Glutamatergic neuron (in vitro differentiated cells): ENCODE data around the gene CBX6. TPM values are rescaled to one million over a fixed set of nuclear protein-coding genes. Genes with fewer than 3 reads are reported as not detected.
"Not testable (repeated sequence)": the region's sequence is repeated elsewhere in the genome, so short reads cannot be mapped to it uniquely, and the experiment has no call there.

Experiments
- DNase-seq: peaks from one replicate; pipeline ENCODE4 v3.0.0; 2022
- H3K27ac Mint-ChIP-seq: one replicate; pipeline ENCODE4 v1.8.0; 2020; ENCODE audit warnings: mild to moderate bottlenecking, mixed read lengths, inconsistent platforms; ENCODE audit not compliant: unreplicated experiment
- H3K27me3 Mint-ChIP-seq: one replicate; pipeline ENCODE4 v1.8.0; 2020; ENCODE audit warnings: mild to moderate bottlenecking, moderate library complexity, mixed read lengths, inconsistent platforms; ENCODE audit not compliant: unreplicated experiment
- H3K36me3 Mint-ChIP-seq: one replicate; pipeline ENCODE4 v1.8.0; 2020; ENCODE audit warnings: mild to moderate bottlenecking, mixed read lengths, inconsistent platforms; ENCODE audit not compliant: unreplicated experiment
- H3K4me1 Mint-ChIP-seq: one replicate; pipeline ENCODE4 v1.8.0; 2020; ENCODE audit warnings: mild to moderate bottlenecking, low read depth, mixed read lengths, inconsistent platforms; ENCODE audit not compliant: unreplicated experiment
- H3K4me3 Mint-ChIP-seq: one replicate; pipeline ENCODE4 v1.8.0; 2020; ENCODE audit warnings: mild to moderate bottlenecking, mixed read lengths, inconsistent platforms; ENCODE audit not compliant: unreplicated experiment
- H3K9me3 Mint-ChIP-seq: one replicate; pipeline ENCODE4 v1.8.0; 2020; ENCODE audit warnings: mild to moderate bottlenecking, moderate library complexity, mixed read lengths, inconsistent platforms; ENCODE audit not compliant: unreplicated experiment
- total RNA-seq: library from RNA; stranded (reverse); fragmentation: NEBNext Ultra II Directional; extraction: Animal tissue kit (Norgen Biotek cat#: 25700); gene quantifications from one replicate; pipeline ENCODE4 v1.2.1, GENCODE V29; 2021; ENCODE audit not compliant: unreplicated experiment
- TF ChIP-seq, protein P1 (sequence below): fragments of 200-600 bp; sonication (generic); IDR thresholded peaks from one replicate; pipeline ENCODE4 v1.5.0; 2021; ENCODE audit not compliant: partially characterized antibody, unreplicated experiment

CBX6 gene
- total RNA-seq, 1 donor from 2014 or later: 27.6 TPM

GRCh38 chr22:38861170-38861876 lies 10.7 kb downstream of the CBX6 start:
- H3K9me3 Mint-ChIP-seq: peaks cover 7% of the 10 kb centered on the region
- H3K27ac Mint-ChIP-seq: no peak overlapping the region
- H3K27me3 Mint-ChIP-seq: peaks cover 7% of the 10 kb centered on the region
- peaks cover 4% of the 10 kb centered on the region for H3K36me3 Mint-ChIP-seq
- DNase-seq: peak; percentile 13
- H3K4me3 Mint-ChIP-seq: no peak overlapping the region
- TF ChIP-seq, protein P1, sequence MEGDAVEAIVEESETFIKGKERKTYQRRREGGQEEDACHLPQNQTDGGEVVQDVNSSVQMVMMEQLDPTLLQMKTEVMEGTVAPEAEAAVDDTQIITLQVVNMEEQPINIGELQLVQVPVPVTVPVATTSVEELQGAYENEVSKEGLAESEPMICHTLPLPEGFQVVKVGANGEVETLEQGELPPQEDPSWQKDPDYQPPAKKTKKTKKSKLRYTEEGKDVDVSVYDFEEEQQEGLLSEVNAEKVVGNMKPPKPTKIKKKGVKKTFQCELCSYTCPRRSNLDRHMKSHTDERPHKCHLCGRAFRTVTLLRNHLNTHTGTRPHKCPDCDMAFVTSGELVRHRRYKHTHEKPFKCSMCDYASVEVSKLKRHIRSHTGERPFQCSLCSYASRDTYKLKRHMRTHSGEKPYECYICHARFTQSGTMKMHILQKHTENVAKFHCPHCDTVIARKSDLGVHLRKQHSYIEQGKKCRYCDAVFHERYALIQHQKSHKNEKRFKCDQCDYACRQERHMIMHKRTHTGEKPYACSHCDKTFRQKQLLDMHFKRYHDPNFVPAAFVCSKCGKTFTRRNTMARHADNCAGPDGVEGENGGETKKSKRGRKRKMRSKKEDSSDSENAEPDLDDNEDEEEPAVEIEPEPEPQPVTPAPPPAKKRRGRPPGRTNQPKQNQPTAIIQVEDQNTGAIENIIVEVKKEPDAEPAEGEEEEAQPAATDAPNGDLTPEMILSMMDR: no peak
- peaks cover 12% of the 10 kb centered on the region for H3K4me1 Mint-ChIP-seq

DNA sequence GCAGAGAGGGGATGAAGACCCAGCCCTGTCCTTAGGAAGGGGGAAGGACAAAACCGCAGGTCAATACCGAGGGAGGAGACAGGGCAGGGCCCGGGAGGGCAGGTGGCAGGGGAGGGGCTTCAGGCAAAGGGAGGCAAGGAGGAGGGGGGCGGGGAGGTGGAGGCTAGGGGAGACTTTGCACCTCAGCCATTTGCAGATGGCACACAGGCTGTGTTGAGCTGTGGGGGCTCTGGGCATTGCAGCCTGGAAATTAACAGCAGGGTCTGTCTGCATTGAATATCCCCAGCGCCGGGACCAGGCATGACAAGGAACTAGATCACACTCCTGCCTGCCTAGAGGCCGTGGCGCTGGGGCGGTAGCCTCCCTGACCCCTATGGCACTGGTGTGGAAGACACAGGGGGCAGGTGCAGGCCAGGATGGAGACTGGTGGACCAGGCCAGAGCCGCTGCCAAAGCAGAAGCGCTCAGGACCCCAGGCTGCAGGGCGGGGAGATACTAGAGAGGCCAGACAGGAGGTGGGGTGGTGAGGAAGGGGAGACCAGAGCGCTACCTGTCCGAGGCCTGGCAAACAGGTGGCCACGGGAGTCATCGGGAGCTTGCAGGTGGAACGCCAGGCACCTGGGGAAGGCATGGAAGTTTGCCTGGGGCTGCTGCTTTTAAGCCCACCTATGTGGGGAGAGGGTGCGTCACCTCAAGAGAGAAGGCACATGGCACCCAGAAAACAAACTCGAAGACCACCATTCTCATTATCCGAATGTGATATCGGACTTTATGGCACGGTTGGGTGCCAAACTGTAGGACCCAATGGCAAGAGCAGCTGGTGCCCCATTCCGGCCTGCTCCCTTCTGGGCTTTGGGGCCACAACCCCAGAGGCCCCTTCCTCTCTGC lies 11.5 kb downstream of the CBX6 start:
- Mint-ChIP-seq H3K4me1 (peaks cover 10% of the 10 kb centered on the region), H3K4me3 (no peak overlapping the region), H3K9me3 (peaks cover 7% of the 10 kb centered on the region), H3K27ac (no peak overlapping the region), H3K27me3 (peaks cover 7% of the 10 kb centered on the region), H3K36me3 (peaks cover 4% of the 10 kb centered on the region)
- TF ChIP-seq, protein P1: no peak
- peak; percentile 40 for DNase-seq

- Mint-ChIP-seq H3K4me3 (no peak overlapping the region), H3K36me3 (peaks cover 4% of the 10 kb centered on the region), H3K9me3 (peaks cover 7% of the 10 kb centered on the region), H3K27me3 (peaks cover 7% of the 10 kb centered on the region), H3K27ac (no peak overlapping the region), H3K4me1 (peaks cover 9% of the 10 kb centered on the region)
- no peak for DNase-seq
- TF ChIP-seq, protein P1: no peak
These were observed 12.3 kb downstream of the CBX6 start for GRCh38 chr22:38859581-38860282.

DNA sequence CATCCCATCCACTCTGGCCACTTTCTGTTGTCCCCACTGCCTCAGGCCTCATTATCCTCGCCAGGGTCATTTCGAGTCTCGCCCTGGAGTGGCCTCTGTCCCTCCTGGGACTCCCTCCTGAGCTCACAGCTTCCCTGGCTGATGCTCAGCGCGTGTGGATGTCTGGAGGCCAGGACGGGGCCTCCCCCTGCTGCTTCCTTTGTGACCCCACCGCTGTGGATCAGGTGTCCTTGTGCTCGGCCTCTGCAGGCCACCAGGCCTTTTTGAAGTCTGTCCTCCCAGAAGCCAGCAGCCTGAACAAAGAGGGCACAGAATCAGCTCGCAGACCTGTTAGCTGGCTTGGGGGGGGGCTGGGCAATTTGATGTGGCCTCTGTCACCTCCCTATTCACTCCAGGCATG lies 13.5 kb downstream of the CBX6 start:
- Mint-ChIP-seq H3K27ac (no peak overlapping the region), H3K9me3 (peaks cover 4% of the 10 kb centered on the region), H3K4me3 (no peak overlapping the region), H3K4me1 (peaks cover 5% of the 10 kb centered on the region), H3K36me3 (no peaks in the 10 kb centered on the region), H3K27me3 (peaks cover 3% of the 10 kb centered on the region)
- DNase-seq: no peak
- TF ChIP-seq, protein P1: no peak

DNA sequence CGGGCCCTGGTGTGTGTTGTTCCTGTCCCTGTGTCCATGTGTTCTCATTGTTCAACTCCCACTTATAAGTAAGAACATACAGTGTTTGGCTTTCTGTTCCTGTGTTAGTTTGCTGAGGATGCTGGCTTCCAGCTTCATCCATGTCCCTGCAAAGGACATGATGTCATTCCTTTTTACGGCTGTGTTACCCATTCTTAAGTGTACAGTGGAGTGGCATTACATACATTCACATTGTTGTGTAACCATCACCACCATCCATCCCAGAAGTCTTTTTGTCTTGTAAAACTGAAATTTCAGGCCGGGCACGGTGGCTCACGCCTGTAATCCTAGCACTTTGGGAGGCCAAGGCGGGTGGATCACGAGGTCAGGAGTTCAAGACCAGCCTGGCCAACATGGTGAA lies 17.5 kb downstream of the CBX6 start:
- H3K27me3 Mint-ChIP-seq, H3K27ac Mint-ChIP-seq, H3K4me3 Mint-ChIP-seq, H3K4me1 Mint-ChIP-seq, H3K9me3 Mint-ChIP-seq, H3K36me3 Mint-ChIP-seq: not testable (repeated sequence)
- peak; percentile 2 for DNase-seq

GRCh38 chr22:38853883-38854282 lies 18.1 kb downstream of the CBX6 start:
- not testable (repeated sequence) for H3K36me3 Mint-ChIP-seq, H3K4me1 Mint-ChIP-seq, H3K4me3 Mint-ChIP-seq, H3K27ac Mint-ChIP-seq, H3K9me3 Mint-ChIP-seq, H3K27me3 Mint-ChIP-seq
- DNase-seq: peak; percentile 1
